IMR-90 (cell line): ENCODE data around the gene JPT1.

Experiments used
- BHLHE40 ChIP-seq: fragments of 150-350 bp; IDR thresholded peaks from 2 replicates; pipeline ENCODE4 v1.6.1; 2016; ENCODE audit warnings: mild to moderate bottlenecking, low read depth, low read length
- CEBPB ChIP-seq: IDR thresholded peaks from 2 replicates; pipeline ENCODE4 v1.6.1; 2012; ENCODE audit warnings: low read depth, low read length, improper control_type of control experiment
- FOS ChIP-seq: fragments of 150-350 bp; IDR thresholded peaks from 2 replicates; pipeline ENCODE4 v1.6.1; 2016; ENCODE audit warnings: low read depth, low read length
- MAFK ChIP-seq: IDR thresholded peaks from 2 replicates; pipeline ENCODE4 v1.6.1; 2012; ENCODE audit warnings: low read depth, low read length, improper control_type of control experiment
- MXI1 ChIP-seq: IDR thresholded peaks from 2 replicates; pipeline ENCODE4 v1.6.1; 2012; ENCODE audit warnings: low read depth, mild to moderate bottlenecking, low read length, moderate library complexity, borderline replicate concordance
- POLR2A ChIP-seq: IDR thresholded peaks from 2 replicates; pipeline ENCODE4 v1.6.1; 2012; ENCODE audit warnings: mild to moderate bottlenecking, low read depth, low read length
- RCOR1 ChIP-seq: IDR thresholded peaks from 2 replicates; pipeline ENCODE4 v1.6.1; 2012; ENCODE audit warnings: mild to moderate bottlenecking, low read length, improper control_type of control experiment; ENCODE audit not compliant: insufficient replicate concordance
- RFX5 ChIP-seq: IDR thresholded peaks from 2 replicates; pipeline ENCODE4 v1.8.0; 2012; ENCODE audit warnings: low read depth, mild to moderate bottlenecking, low read length, moderate library complexity
- SMC3 ChIP-seq: fragments of 150-350 bp; IDR thresholded peaks from 2 replicates; pipeline ENCODE4 v1.6.1; 2016; ENCODE audit warnings: low read depth, mild to moderate bottlenecking, antibody characterized with exemption, low read length, moderate library complexity
- TF ChIP-seq, protein P1 (sequence below): conservative IDR thresholded peaks from 2 replicates; pipeline ENCODE4 v1.5.1; 2012; ENCODE audit warnings: mild to moderate bottlenecking, low read depth, low read length, improper control_type of control experiment
- TF ChIP-seq, protein P2 (sequence below): fragments of 150-350 bp; IDR thresholded peaks from 2 replicates; pipeline ENCODE4 v1.6.1; 2016; ENCODE audit warnings: low read depth, mild to moderate bottlenecking, low read length, moderate library complexity, borderline replicate concordance
- TF ChIP-seq, protein P3 (sequence below): fragments of 150-350 bp; IDR thresholded peaks from 2 replicates; pipeline ENCODE4 v1.6.1; 2017; ENCODE audit warnings: mild to moderate bottlenecking, antibody characterized with exemption, low read length, low read depth

DNA sequence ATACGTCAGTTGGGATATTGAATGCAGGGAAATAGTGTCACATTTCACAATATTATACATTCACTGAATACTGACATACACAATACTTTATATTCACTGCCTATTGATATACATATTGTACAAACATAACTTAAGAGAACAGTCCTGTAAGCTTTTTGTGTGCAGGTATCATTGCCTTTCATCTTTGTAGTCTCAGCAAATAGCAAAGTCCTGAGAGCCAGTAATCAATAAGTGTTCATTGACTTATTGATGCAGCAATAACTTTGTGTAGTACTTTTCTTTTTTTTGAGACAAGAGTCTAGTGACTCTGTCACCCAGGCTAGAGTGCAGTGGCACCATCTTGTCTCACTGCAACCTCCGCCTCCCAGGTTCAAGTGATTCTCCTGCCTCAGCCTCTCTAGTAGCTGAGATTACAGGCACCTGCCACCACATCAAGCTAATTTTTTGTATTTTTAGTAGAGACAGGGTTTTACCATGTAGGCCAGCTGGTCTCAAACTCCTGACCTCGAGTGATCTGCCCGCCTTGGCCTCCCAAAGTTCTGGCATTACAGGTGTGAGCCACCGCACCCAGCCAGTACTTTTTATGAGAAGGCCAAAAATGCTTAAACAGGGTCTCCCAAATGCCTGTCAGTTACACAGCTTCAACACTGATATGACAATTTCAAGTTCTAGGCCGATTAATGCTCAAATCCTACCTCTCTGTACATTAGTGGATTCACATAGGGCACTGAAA, 45.7 kb upstream of the JPT1 start:
- TF ChIP-seq BHLHE40 (no peak), CEBPB (no peak), MXI1 (no peak), POLR2A (no peak), MAFK (no peak), RFX5 (no peak), RCOR1 (no peak), FOS (no peak), SMC3 (no peak)
- TF ChIP-seq, protein P1, sequence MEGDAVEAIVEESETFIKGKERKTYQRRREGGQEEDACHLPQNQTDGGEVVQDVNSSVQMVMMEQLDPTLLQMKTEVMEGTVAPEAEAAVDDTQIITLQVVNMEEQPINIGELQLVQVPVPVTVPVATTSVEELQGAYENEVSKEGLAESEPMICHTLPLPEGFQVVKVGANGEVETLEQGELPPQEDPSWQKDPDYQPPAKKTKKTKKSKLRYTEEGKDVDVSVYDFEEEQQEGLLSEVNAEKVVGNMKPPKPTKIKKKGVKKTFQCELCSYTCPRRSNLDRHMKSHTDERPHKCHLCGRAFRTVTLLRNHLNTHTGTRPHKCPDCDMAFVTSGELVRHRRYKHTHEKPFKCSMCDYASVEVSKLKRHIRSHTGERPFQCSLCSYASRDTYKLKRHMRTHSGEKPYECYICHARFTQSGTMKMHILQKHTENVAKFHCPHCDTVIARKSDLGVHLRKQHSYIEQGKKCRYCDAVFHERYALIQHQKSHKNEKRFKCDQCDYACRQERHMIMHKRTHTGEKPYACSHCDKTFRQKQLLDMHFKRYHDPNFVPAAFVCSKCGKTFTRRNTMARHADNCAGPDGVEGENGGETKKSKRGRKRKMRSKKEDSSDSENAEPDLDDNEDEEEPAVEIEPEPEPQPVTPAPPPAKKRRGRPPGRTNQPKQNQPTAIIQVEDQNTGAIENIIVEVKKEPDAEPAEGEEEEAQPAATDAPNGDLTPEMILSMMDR = no peak
- TF ChIP-seq, protein P2, sequence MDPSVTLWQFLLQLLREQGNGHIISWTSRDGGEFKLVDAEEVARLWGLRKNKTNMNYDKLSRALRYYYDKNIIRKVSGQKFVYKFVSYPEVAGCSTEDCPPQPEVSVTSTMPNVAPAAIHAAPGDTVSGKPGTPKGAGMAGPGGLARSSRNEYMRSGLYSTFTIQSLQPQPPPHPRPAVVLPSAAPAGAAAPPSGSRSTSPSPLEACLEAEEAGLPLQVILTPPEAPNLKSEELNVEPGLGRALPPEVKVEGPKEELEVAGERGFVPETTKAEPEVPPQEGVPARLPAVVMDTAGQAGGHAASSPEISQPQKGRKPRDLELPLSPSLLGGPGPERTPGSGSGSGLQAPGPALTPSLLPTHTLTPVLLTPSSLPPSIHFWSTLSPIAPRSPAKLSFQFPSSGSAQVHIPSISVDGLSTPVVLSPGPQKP = no peak
- TF ChIP-seq, protein P3, sequence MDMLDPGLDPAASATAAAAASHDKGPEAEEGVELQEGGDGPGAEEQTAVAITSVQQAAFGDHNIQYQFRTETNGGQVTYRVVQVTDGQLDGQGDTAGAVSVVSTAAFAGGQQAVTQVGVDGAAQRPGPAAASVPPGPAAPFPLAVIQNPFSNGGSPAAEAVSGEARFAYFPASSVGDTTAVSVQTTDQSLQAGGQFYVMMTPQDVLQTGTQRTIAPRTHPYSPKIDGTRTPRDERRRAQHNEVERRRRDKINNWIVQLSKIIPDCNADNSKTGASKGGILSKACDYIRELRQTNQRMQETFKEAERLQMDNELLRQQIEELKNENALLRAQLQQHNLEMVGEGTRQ = no peak
